ENCODE results near the gene KRT2. TPM values are rescaled to one million over a fixed set of nuclear protein-coding genes. Genes with fewer than 3 reads are reported as not detected.

The KRT2 gene
- total and polyA plus RNA-seq, 2 of the 8 experiments (the other 6 are each of a cell fraction or from before 2014, with no cell fraction given) = not detected

DNA sequence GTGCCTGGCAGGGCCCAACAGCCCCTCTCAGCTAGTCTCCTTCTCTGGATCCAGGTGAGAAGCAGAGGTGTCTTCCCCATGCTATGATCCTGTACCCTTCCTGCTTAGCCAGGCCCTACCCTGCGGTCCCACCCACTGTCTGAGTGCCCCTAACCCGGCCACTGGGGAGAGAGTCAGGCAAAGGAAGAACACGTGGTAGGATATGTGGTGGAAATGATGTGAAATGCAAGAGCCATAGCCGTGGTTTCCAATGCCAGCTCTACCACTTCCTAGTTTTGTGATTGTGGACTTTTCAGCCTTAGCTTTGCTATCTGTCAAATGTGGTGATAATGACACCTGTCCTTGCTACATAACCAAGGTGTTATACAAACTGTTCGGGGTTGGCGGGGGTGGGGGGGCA is 15.8 kb downstream of the KRT2 start:
- DNase-seq (ENCODE audit: low read depth in 1 of 2, low spot score in 2 of 2) (peak in 1 of 2 experiments; percentile 35), FAIRE-seq (no peak)
- H2BK15ac ChIP-seq (ENCODE audit: low read length) = no peak overlapping the region
- H3K9ac ChIP-seq (replicated peaks in 1 of 4; ENCODE audit: extremely low read depth in 1 of 4, low read depth in 3 of 4, low read length in 3 of 4) = no peak overlapping the region
- no peak overlapping the region for H3K4me3 ChIP-seq (ENCODE audit: extremely low read depth in 1 of 4, insufficient read depth in 2 of 4, low read depth in 3 of 4, low read length in 4 of 4)
- H2BK120ac ChIP-seq (replicated peaks; ENCODE audit: low read depth, low read length) = no peak overlapping the region
- no peak overlapping the region for H4K8ac ChIP-seq (ENCODE audit: extremely low read depth, insufficient read depth, low read length)
- no peaks in the 10 kb centered on the region for H3K9me3 ChIP-seq (ENCODE audit: insufficient read depth in 2 of 2, low read depth in 1 of 2, low read length in 1 of 2)
- H3K14ac ChIP-seq (ENCODE audit: insufficient read length) = no peak overlapping the region
- no peaks in the 10 kb centered on the region for H4K20me1 ChIP-seq (replicated peaks in 1 of 2; ENCODE audit: control insufficient read depth in 1 of 2, insufficient read depth in 2 of 2, low read length in 2 of 2)
- H2BK5ac ChIP-seq (ENCODE audit: low read depth, low read length) = no peak overlapping the region
- no peak overlapping the region for H4K91ac ChIP-seq (replicated peaks; ENCODE audit: insufficient read length, low read length)
- no peak overlapping the region for H3K56ac ChIP-seq (replicated peaks; ENCODE audit: insufficient read length, low read depth, low read length)
- no peaks in the 10 kb centered on the region for H3K79me2 ChIP-seq (ENCODE audit: control insufficient read depth in 1 of 2, insufficient read depth in 2 of 2, low read length in 2 of 2)
- no peak overlapping the region for H4K5ac ChIP-seq (ENCODE audit: insufficient read length, low read depth, low read length)
- no peak overlapping the region for H3K4ac ChIP-seq (replicated peaks; ENCODE audit: insufficient read length, low read depth, low read length)
- H3K27ac ChIP-seq (ENCODE audit: low read depth, low read length) = no peak overlapping the region
- H2BK20ac ChIP-seq (ENCODE audit: low read length) = no peak overlapping the region
- TF ChIP-seq YY1 (IDR thresholded peaks at IDR 0.05; ENCODE audit: low read depth, low read length) (no peak), FOSL1 (IDR thresholded peaks at IDR 0.05; ENCODE audit: insufficient read depth, low read depth, low read length) (no peak), CHD1 (IDR thresholded peaks at IDR 0.05; ENCODE audit: low read depth, low read length) (no peak), KDM4A (IDR thresholded peaks at IDR 0.05; ENCODE audit: low read depth, low read length, severe bottlenecking) (no peak), SUZ12 (IDR thresholded peaks at IDR 0.05; ENCODE audit: low read length) (no peak)
- no peaks in the 10 kb centered on the region for H3K4me1 ChIP-seq (replicated peaks in 1 of 4; ENCODE audit: control insufficient read depth in 3 of 4, insufficient read depth in 4 of 4, low read length in 3 of 4)
- H3K4me2 ChIP-seq (ENCODE audit: insufficient read depth in 1 of 2, low read depth in 2 of 2, low read length in 2 of 2) = no peak overlapping the region
- H3K79me1 ChIP-seq (ENCODE audit: low read depth, low read length) = no peaks in the 10 kb centered on the region
- no peak overlapping the region for H2AK5ac ChIP-seq (ENCODE audit: low read depth, low read length)
- no peak overlapping the region for H2BK12ac ChIP-seq (ENCODE audit: low read depth, low read length)
- no peak overlapping the region for H3K23ac ChIP-seq (ENCODE audit: insufficient read length)
- WGBS, 2 experiments (ENCODE audit: extremely low coverage in 1 of 2, insufficient coverage in 1 of 2, insufficient read length in 1 of 2, insufficient replicate concordance in 2 of 2, low coverage in 1 of 2, low lambda C conversion rate in 2 of 2, missing lambda C conversion rate in 1 of 2) = 91% methylated on average over 6 of the region's 6 CpGs; no CpG with 5 or more reads in 1 of the 2 experiments
- POLR2A ChIA-PET (ENCODE audit: partially characterized antibody) = no interaction called here
- no peaks in the 10 kb centered on the region for H3K23me2 ChIP-seq (ENCODE audit: low read depth, low read length)
- no peak overlapping the region for H2AFZ ChIP-seq (ENCODE audit: low read length)
- no peak overlapping the region for H3K18ac ChIP-seq (ENCODE audit: extremely low read depth, low read length)
- H3K36me3 ChIP-seq (ENCODE audit: control insufficient read depth in 2 of 4, insufficient read depth in 4 of 4, low read length in 3 of 4) = no peaks in the 10 kb centered on the region
- CTCF ChIA-PET (ENCODE audit: partially characterized antibody) = interaction anchor here (0.6 to 1.4 kb wide), 5 partner anchors 21 to 1449 kb away, joined by 3 read pairs; no protein-coding TSS in a partner anchor
- H3K27me3 ChIP-seq (replicated peaks in 1 of 4; ENCODE audit: control insufficient read depth in 3 of 4, extremely low read depth in 1 of 4, insufficient read depth in 3 of 4, low read length in 3 of 4) = no peaks in the 10 kb centered on the region; a peak in 1 of 7 replicates
